PC-3 (cell line): ENCODE data around the gene CMKLR1. TPM values are rescaled to one million over a fixed set of nuclear protein-coding genes. Genes with fewer than 3 reads are reported as not detected.

Source experiments
- ATAC-seq: fragments of 200-7000 bp; cut with Tn5 transposase; 2 replicates; pipeline ENCODE4 v1.9.1; 2020; ENCODE audit warnings: mild to moderate bottlenecking, moderate library complexity
- BruUV-seq: library from RNA; stranded (reverse); fragments of 400-500 nt; replicated peaks from 2 replicates; lab custom pipeline; 2021; lab: Mats Ljungman, UMichigan
- CTCF ChIA-PET: fragments of 300-600 bp; sonication (Branson Sonifier 250); formaldehyde crosslinking; loops from one replicate; lab custom pipeline; 2022; ENCODE audit warnings: antibody characterized with exemption; lab: Charles Lee
- POLR2A ChIA-PET: fragments of 300-600 bp; sonication (Branson Sonifier 250); formaldehyde crosslinking; loops from one replicate; lab custom pipeline; 2022; ENCODE audit warnings: antibody characterized with exemption; ENCODE audit not compliant: unreplicated experiment; lab: Charles Lee
- DNase-seq: peaks from one replicate; pipeline ENCODE4 v3.0.0-alpha.2; 2015
- H2AFZ ChIP-seq: fragments of 300-600 bp; sonication (generic); 2 replicates; pipeline ENCODE4 v1.6.0; 2016; ENCODE audit warnings: antibody characterized with exemption, low read length
- H3F3A ChIP-seq: fragments of 300-600 bp; sonication (generic); one replicate; pipeline ENCODE4 v1.6.0; 2017; ENCODE audit warnings: antibody characterized with exemption, low read length, control low read depth, mild to moderate bottlenecking; ENCODE audit not compliant: unreplicated experiment
- H3K27ac ChIP-seq: fragments of 300-600 bp; sonication (generic); 2 replicates; pipeline ENCODE4 v1.5.1; 2016; ENCODE audit warnings: mild to moderate bottlenecking, low read length
- H3K27me3 ChIP-seq: fragments of 300-600 bp; sonication (generic); 2 replicates; pipeline ENCODE4 v1.6.1; 2016; ENCODE audit warnings: low read length, mixed read lengths
- H3K36me3 ChIP-seq: fragments of 300-600 bp; sonication (generic); 2 replicates; pipeline ENCODE4 v1.6.1; 2016; ENCODE audit warnings: low read depth, mixed run types, low read length, mixed read lengths
- H3K4me1 ChIP-seq: fragments of 300-600 bp; sonication (generic); 2 replicates; pipeline ENCODE4 v1.5.1; 2016; ENCODE audit warnings: low read length; ENCODE audit not compliant: insufficient read depth
- H3K4me2 ChIP-seq: fragments of 300-600 bp; sonication (generic); 2 replicates; pipeline ENCODE4 v1.6.0; 2016; ENCODE audit warnings: low read length
- H3K4me3 ChIP-seq: fragments of 300-600 bp; sonication (generic); 2 replicates; pipeline ENCODE4 v1.5.1; 2016; ENCODE audit warnings: mild to moderate bottlenecking, low read length, mixed read lengths
- H3K79me2 ChIP-seq: fragments of 300-600 bp; sonication (generic); 2 replicates; pipeline ENCODE4 v1.6.1; 2017; ENCODE audit warnings: low read length, mixed read lengths
- H3K9ac ChIP-seq: fragments of 300-600 bp; sonication (generic); 2 replicates; pipeline ENCODE4 v1.6.0; 2016; ENCODE audit warnings: mild to moderate bottlenecking, low read length
- H3K9me2 ChIP-seq: fragments of 300-600 bp; sonication (generic); replicated peaks from 2 replicates; pipeline ENCODE4 v1.6.1; 2016; ENCODE audit warnings: mixed run types, low read length, mixed read lengths
- H3K9me3 ChIP-seq: fragments of 300-600 bp; sonication (generic); 2 replicates; pipeline ENCODE4 v1.6.1; 2016; ENCODE audit warnings: low read length, mixed read lengths
- H4K20me1 ChIP-seq: fragments of 300-600 bp; sonication (generic); 2 replicates; pipeline ENCODE4 v1.6.1; 2016; ENCODE audit warnings: low read length, mixed read lengths
- EZH2 ChIP-seq: fragments of 300-600 bp; sonication (generic); IDR thresholded peaks from one replicate; pipeline ENCODE4 v1.6.1; 2017; ENCODE audit warnings: antibody characterized with exemption, mild to moderate bottlenecking, low read length; ENCODE audit not compliant: unreplicated experiment
- EZH2phosphoT487 ChIP-seq: fragments of 300-600 bp; sonication (generic); IDR thresholded peaks from 2 replicates; pipeline ENCODE4 v1.6.1; 2018; ENCODE audit warnings: mild to moderate bottlenecking, antibody characterized with exemption, low read length, borderline replicate concordance
- intact Hi-C: fragments of 100-400 bp; cut with micrococcal nuclease; formaldehyde crosslinking; loops from 2 replicates; pipeline ENCODE4 v1.9.0; 2023
- total RNA-seq: library from RNA; depleted of rRNA; stranded (reverse); fragments of >200 nt; gene quantifications from 2 replicates; pipeline ENCODE4 v1.2.3, GENCODE V29; 2014
- TF ChIP-seq, protein P1 (sequence below): fragments of 300-600 bp; sonication (generic); conservative IDR thresholded peaks from 2 replicates; pipeline ENCODE4 v1.5.1; 2017; ENCODE audit warnings: antibody characterized with exemption, low read depth, mild to moderate bottlenecking, low read length

Gene CMKLR1
- total RNA-seq, 1 experiment from 2014 or later = not detected

GRCh38 chr12:108360487-108360886 lies 21.4 kb upstream of the CMKLR1 start:
- no peaks in the 10 kb centered on the region for H4K20me1 ChIP-seq
- H3F3A ChIP-seq = no peaks in the 10 kb centered on the region
- no peaks in the 10 kb centered on the region for H3K79me2 ChIP-seq
- DNase-seq = no peak
- no peak overlapping the region for H2AFZ ChIP-seq
- no peaks in the 10 kb centered on the region for H3K36me3 ChIP-seq
- no peaks in the 10 kb centered on the region for H3K9me3 ChIP-seq
- H3K4me2 ChIP-seq = no peak overlapping the region
- H3K27me3 ChIP-seq = peaks cover 15% of the 10 kb centered on the region; the same call in 1 of the 2 replicates
- no peak overlapping the region for H3K27ac ChIP-seq
- H3K9ac ChIP-seq = no peak overlapping the region
- no peaks in the 10 kb centered on the region for H3K4me1 ChIP-seq
- no peak for ATAC-seq
- TF ChIP-seq EZH2phosphoT487 (no peak), EZH2 (no peak)
- TF ChIP-seq, protein P1, sequence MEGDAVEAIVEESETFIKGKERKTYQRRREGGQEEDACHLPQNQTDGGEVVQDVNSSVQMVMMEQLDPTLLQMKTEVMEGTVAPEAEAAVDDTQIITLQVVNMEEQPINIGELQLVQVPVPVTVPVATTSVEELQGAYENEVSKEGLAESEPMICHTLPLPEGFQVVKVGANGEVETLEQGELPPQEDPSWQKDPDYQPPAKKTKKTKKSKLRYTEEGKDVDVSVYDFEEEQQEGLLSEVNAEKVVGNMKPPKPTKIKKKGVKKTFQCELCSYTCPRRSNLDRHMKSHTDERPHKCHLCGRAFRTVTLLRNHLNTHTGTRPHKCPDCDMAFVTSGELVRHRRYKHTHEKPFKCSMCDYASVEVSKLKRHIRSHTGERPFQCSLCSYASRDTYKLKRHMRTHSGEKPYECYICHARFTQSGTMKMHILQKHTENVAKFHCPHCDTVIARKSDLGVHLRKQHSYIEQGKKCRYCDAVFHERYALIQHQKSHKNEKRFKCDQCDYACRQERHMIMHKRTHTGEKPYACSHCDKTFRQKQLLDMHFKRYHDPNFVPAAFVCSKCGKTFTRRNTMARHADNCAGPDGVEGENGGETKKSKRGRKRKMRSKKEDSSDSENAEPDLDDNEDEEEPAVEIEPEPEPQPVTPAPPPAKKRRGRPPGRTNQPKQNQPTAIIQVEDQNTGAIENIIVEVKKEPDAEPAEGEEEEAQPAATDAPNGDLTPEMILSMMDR = no peak
- no peak overlapping the region for H3K4me3 ChIP-seq
- H3K9me2 ChIP-seq = no peaks in the 10 kb centered on the region
- POLR2A ChIA-PET = no interaction called here
- intact Hi-C loops = no loop called here
- no TSS peak for BruUV-seq
- CTCF ChIA-PET = no interaction called here

GRCh38 chr12:108360057-108360456 lies 20.9 kb upstream of the CMKLR1 start:
- H3K9ac ChIP-seq = no peak overlapping the region
- H3K4me3 ChIP-seq = no peak overlapping the region
- H3K9me3 ChIP-seq = no peaks in the 10 kb centered on the region
- H4K20me1 ChIP-seq = no peaks in the 10 kb centered on the region
- H3K4me1 ChIP-seq = no peaks in the 10 kb centered on the region
- ChIA-PET CTCF (no interaction called here), POLR2A (no interaction called here)
- no peak for ATAC-seq
- no peak overlapping the region for H3K27ac ChIP-seq
- H3K36me3 ChIP-seq = no peaks in the 10 kb centered on the region
- no TSS peak for BruUV-seq
- intact Hi-C loops = no loop called here
- no peaks in the 10 kb centered on the region for H3F3A ChIP-seq
- H3K27me3 ChIP-seq = peaks cover 11% of the 10 kb centered on the region; the same call in 1 of the 2 replicates
- TF ChIP-seq EZH2 (no peak), EZH2phosphoT487 (no peak)
- TF ChIP-seq, protein P1 = no peak
- no peak for DNase-seq
- H2AFZ ChIP-seq = no peak overlapping the region
- no peaks in the 10 kb centered on the region for H3K79me2 ChIP-seq
- no peak overlapping the region for H3K4me2 ChIP-seq
- no peaks in the 10 kb centered on the region for H3K9me2 ChIP-seq

DNA sequence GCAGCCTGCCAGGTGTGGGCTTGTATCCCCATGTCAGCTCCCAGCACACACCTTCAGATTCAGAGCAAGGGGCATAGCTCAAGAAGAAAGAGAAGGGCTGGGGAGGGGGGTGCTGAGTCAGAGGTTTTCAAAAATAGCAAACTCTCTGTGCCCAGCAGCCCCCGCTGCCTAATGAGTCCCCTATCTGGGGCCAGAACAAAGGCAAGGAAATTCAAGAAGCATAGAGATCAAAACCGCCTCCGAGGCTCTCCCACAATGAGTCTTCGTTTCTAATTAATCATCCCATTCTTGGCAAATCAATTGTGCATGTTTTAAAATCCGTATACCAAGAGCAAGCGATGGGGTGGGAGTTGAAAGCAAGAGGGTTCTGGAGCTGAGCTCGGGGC lies 19.5 kb upstream of the CMKLR1 start:
- no peak for ATAC-seq
- no TSS peak for BruUV-seq

More for the DNA sequence above, 19.5 kb upstream of the CMKLR1 start:
- no peaks in the 10 kb centered on the region for H3K9me2 ChIP-seq
- no peak overlapping the region for H2AFZ ChIP-seq
- H3K27me3 ChIP-seq = 0 out of 2 replicates have a peak, but pooled peaks cover 10% of the 10 kb centered on the region
- H3K36me3 ChIP-seq = no peaks in the 10 kb centered on the region
- CTCF ChIA-PET = no interaction called here
- TF ChIP-seq EZH2phosphoT487 (no peak), EZH2 (no peak)
- TF ChIP-seq, protein P1 = no peak
- H3K4me3 ChIP-seq = no peak overlapping the region
- H3K9ac ChIP-seq = no peak overlapping the region
- POLR2A ChIA-PET = no interaction called here
- H4K20me1 ChIP-seq = no peaks in the 10 kb centered on the region
- H3K79me2 ChIP-seq = no peaks in the 10 kb centered on the region
- no peak overlapping the region for H3K27ac ChIP-seq
- intact Hi-C loops = no loop called here
- H3K4me1 ChIP-seq = no peaks in the 10 kb centered on the region
- no peak overlapping the region for H3K4me2 ChIP-seq
- no peaks in the 10 kb centered on the region for H3K9me3 ChIP-seq
- H3F3A ChIP-seq = no peaks in the 10 kb centered on the region
- DNase-seq = no peak
